Spinal cord (tissue), 10 donors: Measurements from ENCODE around the gene MAP3K9. TPM values are rescaled to one million over a fixed set of nuclear protein-coding genes. Genes with fewer than 3 reads are reported as not detected.
A peak's percentile ranks its signal among the peaks of the same experiment; 100 is the strongest.

Source experiments
- DNase-seq, 6 donors: peaks; one replicate each; pipeline versions ENCODE4 v3.0.0 to v3.0.0-alpha.2; 2013 to 2015; ENCODE audit warnings: low spot score in 6 of 6, low read depth in 4 of 6
- H3K27ac ChIP-seq: one replicate; pipeline ENCODE4 v1.5.1; 2013; ENCODE audit warnings: low read depth, low read length, control low read depth
- H3K27me3 ChIP-seq: one replicate; pipeline ENCODE4 v1.6.1; 2013; ENCODE audit warnings: low read length; ENCODE audit not compliant: control insufficient read depth, insufficient read depth
- H3K36me3 ChIP-seq: one replicate; pipeline ENCODE4 v1.6.1; 2013; ENCODE audit warnings: low read length; ENCODE audit not compliant: control insufficient read depth, insufficient read depth
- H3K4me1 ChIP-seq: one replicate; pipeline ENCODE4 v1.6.1; 2013; ENCODE audit warnings: low read length; ENCODE audit not compliant: control insufficient read depth, insufficient read depth
- H3K4me3 ChIP-seq: one replicate; pipeline ENCODE4 v1.5.1; 2013; ENCODE audit warnings: low read depth, low read length, control low read depth
- H3K9me3 ChIP-seq: one replicate; pipeline ENCODE4 v1.6.1; 2013; ENCODE audit warnings: low read length; ENCODE audit not compliant: control insufficient read depth, insufficient read depth
- WGBS: methylation state at CpG from one replicate; pipeline ENCODE4 v1.1.5; 2013; ENCODE audit warnings: missing lambda C conversion rate; ENCODE audit not compliant: insufficient coverage; 5-methylcytosine and 5-hydroxymethylcytosine counted together
- polyA plus RNA-seq, 2 donors: library from polyadenylated mRNA; unstranded; fragments of 120-200 nt; gene quantifications; one replicate each; pipeline ENCODE4 v1.2.1, GENCODE V29; 2013; ENCODE audit not compliant: insufficient read length in 2 of 2
- total RNA-seq, 2 donors: library from RNA; depleted of rRNA in 1 of 2; stranded (reverse); fragments of 120-200 nt in 1 of 2; fragments of >200 nt in 1 of 2; gene quantifications; one replicate each; pipeline versions ENCODE4 v1.2.3 to v1.2.4, GENCODE V29; 2013 to 2014
- donor health status: healthy.

The MAP3K9 gene
- total and polyA plus RNA-seq, 4 donors = 6.4 to 20.1 (median 19.3) TPM

GRCh38 chr14:70698288-70698687, 111.0 kb downstream of the MAP3K9 start:
- no peaks in the 10 kb centered on the region for H3K4me1 ChIP-seq
- no peaks in the 10 kb centered on the region for H3K9me3 ChIP-seq
- WGBS = 100% methylated on average over 3 of the region's 3 CpGs
- DNase-seq = no peak
- H3K4me3 ChIP-seq = no peak overlapping the region
- H3K27ac ChIP-seq = no peak overlapping the region
- H3K36me3 ChIP-seq = no peaks in the 10 kb centered on the region
- H3K27me3 ChIP-seq = peaks cover 2% of the 10 kb centered on the region

GRCh38 chr14:70697701-70698100, 111.6 kb downstream of the MAP3K9 start:
- no peak overlapping the region for H3K4me3 ChIP-seq
- no peak for DNase-seq
- H3K27me3 ChIP-seq = peaks cover 2% of the 10 kb centered on the region
- no peaks in the 10 kb centered on the region for H3K4me1 ChIP-seq
- H3K9me3 ChIP-seq = no peaks in the 10 kb centered on the region
- WGBS = 100% methylated on average over 1 of the region's 2 CpGs
- H3K36me3 ChIP-seq = no peaks in the 10 kb centered on the region
- H3K27ac ChIP-seq = no peak overlapping the region

- no CpG with 5 or more reads among the region's 2 CpGs for WGBS
- no peaks in the 10 kb centered on the region for H3K4me1 ChIP-seq
- H3K9me3 ChIP-seq = no peaks in the 10 kb centered on the region
- H3K27ac ChIP-seq = no peak overlapping the region
- H3K36me3 ChIP-seq = no peaks in the 10 kb centered on the region
- DNase-seq = peak in 1 of 6 donors; percentile 89
- peaks cover 2% of the 10 kb centered on the region for H3K27me3 ChIP-seq
- no peak overlapping the region for H3K4me3 ChIP-seq
Observed at GRCh38 chr14:70696026-70696425, 113.3 kb downstream of the MAP3K9 start.

GRCh38 chr14:70692210-70692609, 117.1 kb downstream of the MAP3K9 start:
- H3K27me3 ChIP-seq = no peaks in the 10 kb centered on the region
- WGBS = 84% methylated on average over 10 of the region's 10 CpGs
- no peak overlapping the region for H3K27ac ChIP-seq
- H3K36me3 ChIP-seq = no peaks in the 10 kb centered on the region
- no peaks in the 10 kb centered on the region for H3K4me1 ChIP-seq
- no peak for DNase-seq
- no peak overlapping the region for H3K4me3 ChIP-seq
- H3K9me3 ChIP-seq = no peaks in the 10 kb centered on the region

GRCh38 chr14:70685474-70686197, 123.7 kb downstream of the MAP3K9 start:
- Histone ChIP-seq H3K27ac (no peak overlapping the region), H3K4me1 (no peaks in the 10 kb centered on the region), H3K4me3 (no peak overlapping the region), H3K36me3 (no peaks in the 10 kb centered on the region), H3K27me3 (no peaks in the 10 kb centered on the region), H3K9me3 (no peaks in the 10 kb centered on the region)
- WGBS = no CpG with 5 or more reads among the region's 7 CpGs
- peak in 1 of 6 donors; percentile 35 for DNase-seq

- Histone ChIP-seq H3K36me3 (no peaks in the 10 kb centered on the region), H3K27me3 (no peaks in the 10 kb centered on the region), H3K27ac (no peak overlapping the region), H3K9me3 (no peaks in the 10 kb centered on the region), H3K4me1 (no peaks in the 10 kb centered on the region), H3K4me3 (no peak overlapping the region)
- DNase-seq = no peak
- 48% methylated on average over 3 of the region's 6 CpGs for WGBS
Observed at GRCh38 chr14:70683983-70684382, 125.3 kb downstream of the MAP3K9 start.

- H3K4me3 ChIP-seq = no peak overlapping the region
- peaks cover 4% of the 10 kb centered on the region for H3K36me3 ChIP-seq
- no peaks in the 10 kb centered on the region for H3K27me3 ChIP-seq
- H3K9me3 ChIP-seq = no peaks in the 10 kb centered on the region
- H3K4me1 ChIP-seq = no peaks in the 10 kb centered on the region
- whole genome bisulfite sequencing = no CpG with 5 or more reads among the region's 2 CpGs
- no peak overlapping the region for H3K27ac ChIP-seq
- no peak for DNase-seq
Observed at GRCh38 chr14:70680748-70681147, 128.6 kb downstream of the MAP3K9 start.

GRCh38 chr14:70677341-70677740, 132.0 kb downstream of the MAP3K9 start:
- WGBS = 95% methylated on average over 3 of the region's 6 CpGs

More at GRCh38 chr14:70677341-70677740, 132.0 kb downstream of the MAP3K9 start:
- H3K27ac ChIP-seq = no peak overlapping the region
- peaks cover 8% of the 10 kb centered on the region for H3K36me3 ChIP-seq
- H3K27me3 ChIP-seq = no peaks in the 10 kb centered on the region
- no peak overlapping the region for H3K4me3 ChIP-seq
- H3K9me3 ChIP-seq = no peaks in the 10 kb centered on the region
- no peak for DNase-seq
- H3K4me1 ChIP-seq = no peaks in the 10 kb centered on the region
